ENCODE measurements around the gene EIF3L. TPM values are rescaled to one million over a fixed set of nuclear protein-coding genes. Genes with fewer than 3 reads are reported as not detected.

The EIF3L gene
- polyA plus RNA-seq, 3 donors, result 209 to 503 (median 246) TPM

DNA sequence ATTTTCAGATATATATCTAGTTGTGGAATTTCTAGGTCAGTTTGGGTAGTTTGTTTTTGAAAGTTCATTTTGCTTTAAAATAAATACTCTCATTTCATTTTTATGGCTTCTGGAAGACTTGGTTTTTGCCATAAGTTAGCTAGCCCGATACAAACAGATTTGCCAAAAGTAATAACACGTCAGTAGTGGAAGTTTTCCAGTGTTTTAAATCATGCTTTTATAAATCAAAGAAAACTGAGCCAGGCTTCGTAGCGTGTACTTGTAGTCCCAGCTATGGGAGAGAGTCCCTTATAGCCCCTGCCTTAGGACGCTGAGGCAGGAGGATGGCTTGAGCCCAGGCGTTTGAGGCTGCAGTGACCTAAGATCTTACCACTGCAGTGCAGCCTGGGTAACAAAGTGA lies 35.2 kb downstream of the EIF3L start:
- no peaks in the 10 kb centered on the region for H3K9me3 Mint-ChIP-seq
- Histone ChIP-seq H3K79me2 (ENCODE audit: insufficient read depth, low read length) (peaks cover 34% of the 10 kb centered on the region), H4K20me1 (ENCODE audit: insufficient read depth, low read length) (peaks cover 48% of the 10 kb centered on the region), H3K9ac (ENCODE audit: insufficient read depth, low read length, poor library complexity, severe bottlenecking) (no peak overlapping the region), H2AFZ (ENCODE audit: insufficient read depth, low read depth, low read length, poor library complexity, severe bottlenecking) (no peak overlapping the region), H3K27ac (ENCODE audit: low read depth in 1 of 2, low read length in 2 of 2) (no peak overlapping the region), H3K36me3 (replicated peaks in 1 of 2; ENCODE audit: control insufficient read depth in 1 of 2, insufficient read depth in 2 of 2, low read length in 2 of 2) (peaks cover 69 to 91% of the 10 kb centered on the region in 2 donors), H3K4me2 (replicated peaks; ENCODE audit: extremely low read depth, low read length, poor library complexity, severe bottlenecking) (no peak overlapping the region), H3K4me1 (ENCODE audit: control insufficient read depth in 1 of 2, insufficient read depth in 2 of 2, low read length in 2 of 2) (no peaks in the 10 kb centered on the region), H3K9me3 (replicated peaks in 1 of 2; ENCODE audit: control insufficient read depth in 1 of 2, insufficient read depth in 1 of 2, low read length in 2 of 2) (no peaks in the 10 kb centered on the region), H3K4me3 (replicated peaks in 1 of 3; ENCODE audit: low read depth in 2 of 3, low read length in 3 of 3) (no peak overlapping the region), H3K27me3 (ENCODE audit: control insufficient read depth in 2 of 2, insufficient read depth in 2 of 2, low read length in 2 of 2) (no peaks in the 10 kb centered on the region)
- TF ChIP-seq, protein P1, sequence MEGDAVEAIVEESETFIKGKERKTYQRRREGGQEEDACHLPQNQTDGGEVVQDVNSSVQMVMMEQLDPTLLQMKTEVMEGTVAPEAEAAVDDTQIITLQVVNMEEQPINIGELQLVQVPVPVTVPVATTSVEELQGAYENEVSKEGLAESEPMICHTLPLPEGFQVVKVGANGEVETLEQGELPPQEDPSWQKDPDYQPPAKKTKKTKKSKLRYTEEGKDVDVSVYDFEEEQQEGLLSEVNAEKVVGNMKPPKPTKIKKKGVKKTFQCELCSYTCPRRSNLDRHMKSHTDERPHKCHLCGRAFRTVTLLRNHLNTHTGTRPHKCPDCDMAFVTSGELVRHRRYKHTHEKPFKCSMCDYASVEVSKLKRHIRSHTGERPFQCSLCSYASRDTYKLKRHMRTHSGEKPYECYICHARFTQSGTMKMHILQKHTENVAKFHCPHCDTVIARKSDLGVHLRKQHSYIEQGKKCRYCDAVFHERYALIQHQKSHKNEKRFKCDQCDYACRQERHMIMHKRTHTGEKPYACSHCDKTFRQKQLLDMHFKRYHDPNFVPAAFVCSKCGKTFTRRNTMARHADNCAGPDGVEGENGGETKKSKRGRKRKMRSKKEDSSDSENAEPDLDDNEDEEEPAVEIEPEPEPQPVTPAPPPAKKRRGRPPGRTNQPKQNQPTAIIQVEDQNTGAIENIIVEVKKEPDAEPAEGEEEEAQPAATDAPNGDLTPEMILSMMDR (IDR thresholded peaks at IDR 0.05), result no peak
- H3K4me1 Mint-ChIP-seq, result no peaks in the 10 kb centered on the region
- no peak overlapping the region for H3K4me3 Mint-ChIP-seq
- peaks cover 0 to 3% (median 0%) of the 10 kb centered on the region in 3 donors for H3K27me3 Mint-ChIP-seq (ENCODE audit: low read depth in 3 of 3)
- WGBS (ENCODE audit: insufficient coverage), result 100% methylated on average over 2 of the region's 6 CpGs
- DNase-seq, result no peak
- intact Hi-C loops (cut with micrococcal nuclease), result no loop called here
- peaks cover 56 to 95% of the 10 kb centered on the region in 2 donors for H3K36me3 Mint-ChIP-seq
- no peak overlapping the region for H3K27ac Mint-ChIP-seq

DNA sequence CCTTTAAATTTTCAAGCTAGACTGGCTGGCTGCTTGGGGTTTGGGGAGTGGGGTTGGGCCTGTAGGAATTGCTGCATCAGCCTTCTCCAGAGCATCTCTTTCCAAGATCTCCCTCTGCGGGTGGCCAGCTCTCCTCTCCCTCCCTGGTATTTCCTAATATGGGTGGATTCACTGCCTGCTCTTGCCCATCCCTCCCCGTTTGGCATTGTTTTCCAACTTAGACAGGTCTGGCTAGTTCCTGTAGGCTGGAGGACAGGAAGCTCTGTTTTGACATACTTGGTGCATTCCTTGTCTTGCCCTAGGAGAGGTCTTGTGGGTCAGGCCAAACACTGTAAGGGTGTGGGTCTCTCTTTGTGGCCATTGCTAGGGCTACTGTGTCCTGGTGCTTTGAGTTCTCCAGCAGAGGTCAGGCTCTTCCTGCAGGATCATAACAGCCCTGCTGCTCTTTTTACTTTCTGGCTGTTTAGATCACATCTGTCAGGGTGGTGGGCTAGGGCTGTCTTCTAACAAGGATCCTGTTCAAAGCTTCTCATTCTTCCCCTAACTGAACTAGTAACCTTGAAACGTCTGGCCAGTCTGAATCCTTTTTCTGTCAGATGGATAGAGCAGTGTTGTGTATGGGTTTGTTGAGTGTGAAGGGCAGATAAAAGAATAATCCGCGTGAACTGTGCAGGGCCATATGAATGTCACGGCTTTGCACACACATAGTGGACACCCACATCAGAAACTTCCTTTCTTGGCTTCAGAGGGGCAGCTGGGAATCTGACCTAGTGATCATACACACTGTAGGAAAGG lies 38.6 kb downstream of the EIF3L start:
- intact Hi-C loops (cut with micrococcal nuclease), result no loop called here
- Mint-ChIP-seq H3K9me3 (no peaks in the 10 kb centered on the region), H3K36me3 (peaks cover 50 to 93% of the 10 kb centered on the region in 2 donors), H3K27ac (peak overlapping the region in 2 of 7 donors; percentile 6 to 74), H3K4me1 (no peaks in the 10 kb centered on the region), H3K4me3 (no peak overlapping the region), H3K27me3 (ENCODE audit: low read depth in 3 of 3) (no peaks in the 10 kb centered on the region)
- Histone ChIP-seq H3K4me2 (replicated peaks; ENCODE audit: extremely low read depth, low read length, poor library complexity, severe bottlenecking) (no peak overlapping the region), H3K79me2 (ENCODE audit: insufficient read depth, low read length) (peaks cover 14% of the 10 kb centered on the region), H3K36me3 (replicated peaks in 1 of 2; ENCODE audit: control insufficient read depth in 1 of 2, insufficient read depth in 2 of 2, low read length in 2 of 2) (peaks cover 65 to 90% of the 10 kb centered on the region in 2 donors), H3K9me3 (replicated peaks in 1 of 2; ENCODE audit: control insufficient read depth in 1 of 2, insufficient read depth in 1 of 2, low read length in 2 of 2) (no peaks in the 10 kb centered on the region), H3K4me3 (replicated peaks in 1 of 3; ENCODE audit: low read depth in 2 of 3, low read length in 3 of 3) (no peak overlapping the region), H3K27ac (ENCODE audit: low read depth in 1 of 2, low read length in 2 of 2) (peak overlapping the region in 1 of 2 donors; percentile 41), H4K20me1 (ENCODE audit: insufficient read depth, low read length) (peaks cover 35% of the 10 kb centered on the region), H3K9ac (ENCODE audit: insufficient read depth, low read length, poor library complexity, severe bottlenecking) (no peak overlapping the region), H3K4me1 (ENCODE audit: control insufficient read depth in 1 of 2, insufficient read depth in 2 of 2, low read length in 2 of 2) (no peaks in the 10 kb centered on the region), H3K27me3 (ENCODE audit: control insufficient read depth in 2 of 2, insufficient read depth in 2 of 2, low read length in 2 of 2) (no peaks in the 10 kb centered on the region), H2AFZ (ENCODE audit: insufficient read depth, low read depth, low read length, poor library complexity, severe bottlenecking) (no peak overlapping the region)
- DNase-seq, result no peak
- WGBS (ENCODE audit: insufficient coverage), result no CpG with 5 or more reads among the region's 6 CpGs
- TF ChIP-seq, protein P1 (IDR thresholded peaks at IDR 0.05), result no peak
